Neural cell (in vitro differentiated cells): ENCODE data around the gene VPS72. TPM values are rescaled to one million over a fixed set of nuclear protein-coding genes. Genes with fewer than 3 reads are reported as not detected.

Experiments
- H2AFZ ChIP-seq: fragments of 200-600, 300-800 bp; sonication (generic), shearing (Covaris generic); 2 replicates; pipeline ENCODE4 v1.6.0; 2014; ENCODE audit warnings: low read depth, mild to moderate bottlenecking, antibody characterized with exemption, low read length, moderate library complexity
- H3F3A ChIP-seq: fragments of 200-600 bp; shearing (Covaris generic); 2 replicates; pipeline ENCODE4 v1.6.1; 2016; ENCODE audit warnings: mild to moderate bottlenecking, moderate library complexity, mixed read lengths, antibody characterized with exemption, low read length; ENCODE audit not compliant: insufficient read depth, poor library complexity, severe bottlenecking
- H3K27ac ChIP-seq: fragments of 200-600, 300-800 bp; sonication (generic), shearing (Covaris generic); 2 replicates; pipeline ENCODE4 v1.5.1; 2014; ENCODE audit warnings: mild to moderate bottlenecking, low read length, moderate library complexity
- H3K27me3 ChIP-seq: fragments of 300-800, 200-600 bp; sonication (generic), shearing (Covaris generic); 2 replicates; pipeline ENCODE4 v1.6.0; 2014; ENCODE audit warnings: mild to moderate bottlenecking, low read depth, low read length, moderate library complexity; ENCODE audit not compliant: insufficient read depth
- H3K36me3 ChIP-seq: fragments of 300-800, 200-600 bp; sonication (generic), shearing (Covaris generic); 2 replicates; pipeline ENCODE4 v1.5.1; 2014; ENCODE audit warnings: mild to moderate bottlenecking, antibody characterized with exemption, low read length, moderate library complexity; ENCODE audit not compliant: insufficient read depth
- H3K4me2 ChIP-seq: fragments of 300-800, 200-600 bp; sonication (generic), shearing (Covaris generic); 2 replicates; pipeline ENCODE4 v1.6.0; 2014; ENCODE audit warnings: mild to moderate bottlenecking, low read length
- H3K4me3 ChIP-seq: fragments of 300-800, 200-600 bp; sonication (generic), shearing (Covaris generic); 2 replicates; pipeline ENCODE4 v1.5.1; 2014; ENCODE audit warnings: mild to moderate bottlenecking, low read length, moderate library complexity
- H3K79me2 ChIP-seq: fragments of 200-600 bp; shearing (Covaris generic); replicated peaks from 2 replicates; pipeline ENCODE4 v1.6.0; 2014; ENCODE audit warnings: mild to moderate bottlenecking, low read length, moderate library complexity; ENCODE audit not compliant: insufficient read depth
- H3K9ac ChIP-seq: fragments of 300-800, 200-600 bp; sonication (generic), shearing (Covaris generic); 2 replicates; pipeline ENCODE4 v1.6.1; 2016; ENCODE audit warnings: mild to moderate bottlenecking, low read length, mixed read lengths
- H3K9me2 ChIP-seq: fragments of 200-600 bp; shearing (Covaris generic); 2 replicates; pipeline ENCODE4 v1.6.1; 2016; ENCODE audit warnings: mild to moderate bottlenecking, low read length, mixed read lengths; ENCODE audit not compliant: insufficient read depth
- H3K9me3 ChIP-seq: fragments of 200-600, 300-800 bp; sonication (generic), shearing (Covaris generic); 2 replicates; pipeline ENCODE4 v1.6.1; 2016; ENCODE audit warnings: mild to moderate bottlenecking, mixed run types, low read length, moderate library complexity, mixed read lengths
- H4K20me1 ChIP-seq: fragments of 200-600 bp; shearing (Covaris generic); 2 replicates; pipeline ENCODE4 v1.6.1; 2016; ENCODE audit warnings: mild to moderate bottlenecking, mixed run types; ENCODE audit not compliant: insufficient read depth
- EP300 ChIP-seq: fragments of 450-650 bp; conservative IDR thresholded peaks from 2 replicates; pipeline ENCODE4 v1.6.1; 2014; ENCODE audit warnings: antibody characterized with exemption, mild to moderate bottlenecking, moderate library complexity; ENCODE audit not compliant: poor library complexity, severe bottlenecking
- EZH2 ChIP-seq: fragments of 200-600, 300-800 bp; shearing (Covaris generic), sonication (generic); IDR thresholded peaks from 2 replicates; pipeline ENCODE4 v1.6.1; 2014; ENCODE audit warnings: antibody characterized with exemption, low read length, borderline replicate concordance, mild to moderate bottlenecking; ENCODE audit not compliant: insufficient read depth, poor library complexity, severe bottlenecking
- MXI1 ChIP-seq: fragments of 450-650 bp; conservative IDR thresholded peaks from 2 replicates; pipeline ENCODE4 v1.6.1; 2014; ENCODE audit warnings: antibody characterized with exemption, mild to moderate bottlenecking; ENCODE audit not compliant: poor library complexity, severe bottlenecking
- POLR2AphosphoS5 ChIP-seq: IDR thresholded peaks from 2 replicates; pipeline ENCODE4 v1.6.1; 2012
- RAD21 ChIP-seq: fragments of 450-650 bp; conservative IDR thresholded peaks from 2 replicates; pipeline ENCODE4 v1.6.1; 2014; ENCODE audit warnings: antibody characterized with exemption, mild to moderate bottlenecking, moderate library complexity
- REST ChIP-seq: IDR thresholded peaks from 2 replicates; pipeline ENCODE4 v1.6.1; 2012; ENCODE audit warnings: borderline replicate concordance
- SMC3 ChIP-seq: fragments of 450-650 bp; conservative IDR thresholded peaks from 2 replicates; pipeline ENCODE4 v1.6.1; 2014; ENCODE audit warnings: antibody characterized with exemption, mild to moderate bottlenecking, moderate library complexity; ENCODE audit not compliant: poor library complexity
- TAF1 ChIP-seq: IDR thresholded peaks from 2 replicates; pipeline ENCODE4 v1.6.1; 2012; ENCODE audit warnings: low read depth
- polyA plus RNA-seq: library from polyadenylated mRNA; depleted of rRNA; stranded (reverse); fragments of >200 nt; gene quantifications from 2 replicates; pipeline ENCODE4 v1.2.3, GENCODE V29; 2014
- TF ChIP-seq, protein P1 (sequence below): fragments of 450-650 bp; IDR thresholded peaks from 2 replicates; pipeline ENCODE4 v1.5.1; 2014; ENCODE audit warnings: antibody characterized with exemption, mild to moderate bottlenecking, moderate library complexity; ENCODE audit not compliant: poor library complexity, severe bottlenecking

VPS72 gene
- polyA plus RNA-seq, 1 donor from 2014 or later: 232 TPM

DNA sequence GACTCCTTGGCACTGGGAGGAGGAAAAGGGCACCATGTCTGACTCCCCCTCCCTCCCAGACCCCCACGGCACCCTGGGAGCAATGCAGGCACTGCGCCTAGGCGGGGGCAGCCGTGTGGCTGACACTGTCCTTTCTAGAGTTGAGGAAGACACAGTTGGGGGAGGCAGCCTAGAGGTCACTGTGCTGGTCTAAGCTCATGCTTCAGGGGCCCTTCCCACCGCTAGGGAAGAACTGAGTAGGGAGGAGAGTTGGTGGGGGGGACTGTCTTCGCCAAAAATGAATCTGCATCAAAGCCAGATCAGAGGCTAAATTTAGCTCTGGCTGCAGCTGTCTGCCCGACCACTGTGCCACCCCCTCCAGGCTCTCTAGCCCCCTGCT lies 47.0 kb downstream of the VPS72 start:
- no peak overlapping the region for H2AFZ ChIP-seq

GRCh38 chr1:151142411-151143056 lies 47.5 kb downstream of the VPS72 start:
- Histone ChIP-seq H3K9me3 (no peaks in the 10 kb centered on the region), H3K4me3 (peak overlapping the region; percentile 100), H3K4me2 (no peak overlapping the region), H3K79me2 (peaks cover 41% of the 10 kb centered on the region), H3K27ac (no peak overlapping the region), H4K20me1 (peaks cover 7% of the 10 kb centered on the region), H3K27me3 (no peaks in the 10 kb centered on the region), H2AFZ (no peak overlapping the region), H3K36me3 (no peaks in the 10 kb centered on the region), H3K9me2 (no peaks in the 10 kb centered on the region), H3K9ac (no peak overlapping the region), H3F3A (no peaks in the 10 kb centered on the region)
- TF ChIP-seq POLR2AphosphoS5: no peak
- no peak for TF ChIP-seq MXI1
- TF ChIP-seq REST: no peak
- TF ChIP-seq SMC3: no peak
- TF ChIP-seq EP300: no peak
- no peak for TF ChIP-seq RAD21
- no peak for TF ChIP-seq TAF1
- TF ChIP-seq, protein P1, sequence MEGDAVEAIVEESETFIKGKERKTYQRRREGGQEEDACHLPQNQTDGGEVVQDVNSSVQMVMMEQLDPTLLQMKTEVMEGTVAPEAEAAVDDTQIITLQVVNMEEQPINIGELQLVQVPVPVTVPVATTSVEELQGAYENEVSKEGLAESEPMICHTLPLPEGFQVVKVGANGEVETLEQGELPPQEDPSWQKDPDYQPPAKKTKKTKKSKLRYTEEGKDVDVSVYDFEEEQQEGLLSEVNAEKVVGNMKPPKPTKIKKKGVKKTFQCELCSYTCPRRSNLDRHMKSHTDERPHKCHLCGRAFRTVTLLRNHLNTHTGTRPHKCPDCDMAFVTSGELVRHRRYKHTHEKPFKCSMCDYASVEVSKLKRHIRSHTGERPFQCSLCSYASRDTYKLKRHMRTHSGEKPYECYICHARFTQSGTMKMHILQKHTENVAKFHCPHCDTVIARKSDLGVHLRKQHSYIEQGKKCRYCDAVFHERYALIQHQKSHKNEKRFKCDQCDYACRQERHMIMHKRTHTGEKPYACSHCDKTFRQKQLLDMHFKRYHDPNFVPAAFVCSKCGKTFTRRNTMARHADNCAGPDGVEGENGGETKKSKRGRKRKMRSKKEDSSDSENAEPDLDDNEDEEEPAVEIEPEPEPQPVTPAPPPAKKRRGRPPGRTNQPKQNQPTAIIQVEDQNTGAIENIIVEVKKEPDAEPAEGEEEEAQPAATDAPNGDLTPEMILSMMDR: no peak

More for the DNA sequence above, 47.0 kb downstream of the VPS72 start:
- Histone ChIP-seq H3K4me2 (no peak overlapping the region), H3K79me2 (peaks cover 41% of the 10 kb centered on the region), H3K27ac (no peak overlapping the region), H4K20me1 (peaks cover 7% of the 10 kb centered on the region), H3F3A (no peaks in the 10 kb centered on the region), H3K9ac (no peak overlapping the region), H3K27me3 (no peaks in the 10 kb centered on the region), H3K9me2 (no peaks in the 10 kb centered on the region), H3K9me3 (no peaks in the 10 kb centered on the region), H3K4me3 (peak overlapping the region; percentile 100), H3K36me3 (no peaks in the 10 kb centered on the region)
- no peak for TF ChIP-seq TAF1
- no peak for TF ChIP-seq EP300
- TF ChIP-seq, protein P1: no peak
- TF ChIP-seq MXI1: no peak
- no peak for TF ChIP-seq SMC3
- TF ChIP-seq POLR2AphosphoS5: no peak
- no peak for TF ChIP-seq RAD21
- no peak for TF ChIP-seq EZH2
- TF ChIP-seq REST: no peak
